ENCODE data around the gene VPS8. TPM values are rescaled to one million over a fixed set of nuclear protein-coding genes. Genes with fewer than 3 reads are reported as not detected.

VPS8 gene
- polyA plus RNA-seq, 2 of the 4 experiments (the other 2 are of a cell fraction): 10.3 to 30.1 TPM

GRCh38 chr3:184781801-184782200 is 30.2 kb upstream of the VPS8 start:
- TF ChIP-seq RCOR1 (IDR thresholded peaks at IDR 0.05; ENCODE audit: low read depth, low read length): no peak
- TF ChIP-seq HOXB5 (CRISPR knock-in tag; IDR thresholded peaks at IDR 0.05): no peak
- no peak for TF ChIP-seq FOSL2 (IDR thresholded peaks at IDR 0.05)
- no peak for TF ChIP-seq FOSL2 (CRISPR knock-in tag; IDR thresholded peaks at IDR 0.05)
- TF ChIP-seq RNF2 (IDR thresholded peaks at IDR 0.05; ENCODE audit: borderline replicate concordance, low read depth): no peak
- TF ChIP-seq REST (IDR thresholded peaks at IDR 0.05): no peak
- TF ChIP-seq FOSB (CRISPR knock-in tag; IDR thresholded peaks at IDR 0.05): no peak
- H3K27ac ChIP-seq: no peak overlapping the region
- H3K4me1 ChIP-seq: no peaks in the 10 kb centered on the region
- POLR2A ChIA-PET: no interaction called here
- DNase-seq (ENCODE audit: low read depth in 1 of 2, low spot score in 1 of 2): no peak
- H3K9me3 ChIP-seq: no peaks in the 10 kb centered on the region
- no peak overlapping the region for H3K4me3 ChIP-seq
- CTCF ChIA-PET: interaction anchor here (1.1 to 1.8 kb wide), 3 partner anchors 13 to 212 kb away, joined by 3 to 6 read pairs (median 5); no protein-coding TSS in a partner anchor
- no peak for ATAC-seq
- FAIRE-seq: no peak
- no peak overlapping the region for H3K4me2 ChIP-seq
- WGBS (ENCODE audit: missing lambda C conversion rate): 82% methylated on average over 4 of the region's 4 CpGs

- H3K4me2 ChIP-seq: no peak overlapping the region
- no peak for TF ChIP-seq TFCP2L1 (CRISPR knock-in tag; IDR thresholded peaks at IDR 0.05)
- TF ChIP-seq CHD4 (IDR thresholded peaks at IDR 0.05; ENCODE audit: borderline replicate concordance): no peak
- TF ChIP-seq FOXS1 (CRISPR knock-in tag; IDR thresholded peaks at IDR 0.05): no peak
- no peak for TF ChIP-seq MYC (IDR thresholded peaks at IDR 0.05; ENCODE audit: borderline replicate concordance, low read length)
- no peak for TF ChIP-seq CHD2 (IDR thresholded peaks at IDR 0.05; ENCODE audit: low read length, partially characterized antibody)
- TF ChIP-seq CEBPB (IDR thresholded peaks at IDR 0.05): no peak
- TF ChIP-seq NPAS2 (CRISPR knock-in tag; IDR thresholded peaks at IDR 0.05; ENCODE audit: borderline replicate concordance): no peak
- no peak for TF ChIP-seq EHF (CRISPR knock-in tag; IDR thresholded peaks at IDR 0.05)
- no peak for TF ChIP-seq MAX (IDR thresholded peaks at IDR 0.05)
- no peak for TF ChIP-seq CTCF (IDR thresholded peaks at IDR 0.05)
- no peak for TF ChIP-seq HOXB13 (CRISPR knock-in tag; IDR thresholded peaks at IDR 0.05; ENCODE audit: low read depth)
- no peaks in the 10 kb centered on the region for H3K9me3 ChIP-seq
- FAIRE-seq (no peak), DNase-seq (ENCODE audit: low read depth in 1 of 2, low spot score in 1 of 2) (no peak), ATAC-seq (no peak)
- ChIA-PET POLR2A (no interaction called here), CTCF (interaction anchor here (1.2 to 1.8 kb wide), 2 partner anchors 20 to 412 kb away, joined by 3 to 6 read pairs; no protein-coding TSS in a partner anchor)
- H3K27ac ChIP-seq: no peak overlapping the region
- no peaks in the 10 kb centered on the region for H3K4me1 ChIP-seq
- WGBS (ENCODE audit: missing lambda C conversion rate): 80% methylated on average over 7 of the region's 7 CpGs
- H3K4me3 ChIP-seq: no peak overlapping the region
These were observed 28.6 kb upstream of the VPS8 start for GRCh38 chr3:184783319-184783718.

All from A549 (cell line).